CD4-positive, alpha-beta T cell treated with Interleukin-17A for 1 hour (primary cell): ENCODE data around the gene RBM46.
"Not testable (repeated sequence)": the region's sequence is repeated elsewhere in the genome, so short reads cannot be mapped to it uniquely, and the experiment has no call there.

Source experiments
- DNase-seq: peaks from one replicate; pipeline ENCODE4 v3.0.0-alpha.2; 2020

Gene RBM46

GRCh38 chr4:154838694-154839093, 57.6 kb downstream of the RBM46 start:
- no peak for DNase-seq

GRCh38 chr4:154854362-154854761, 73.3 kb downstream of the RBM46 start:
- DNase-seq, result no peak

- no peak for DNase-seq
These were observed 77.1 kb downstream of the RBM46 start for GRCh38 chr4:154858166-154858565.

GRCh38 chr4:154868414-154869194, 87.5 kb downstream of the RBM46 start:
- no peak for DNase-seq

- DNase-seq, result no peak
These were observed 88.2 kb downstream of the RBM46 start for GRCh38 chr4:154869301-154869700.

- no peak for DNase-seq
These were observed 91.1 kb downstream of the RBM46 start for GRCh38 chr4:154872198-154872597.

- DNase-seq, result not testable (repeated sequence)
These were observed 93.0 kb downstream of the RBM46 start for GRCh38 chr4:154874049-154874448.

- DNase-seq, result no peak
These were observed 96.2 kb downstream of the RBM46 start for GRCh38 chr4:154877110-154877760.
